K562 (cell line): ENCODE data around the gene MAN1B1. TPM values are rescaled to one million over a fixed set of nuclear protein-coding genes. Genes with fewer than 3 reads are reported as not detected.

Source experiments
- FOSL1 ChIP-seq: fragments of 200-800 bp; sonication (Bioruptor generic); conservative IDR thresholded peaks from 2 replicates; pipeline ENCODE4 v1.6.1; 2016; ENCODE audit warnings: missing genetic modification characterization, missing compliant biosample characterization
- NONO ChIP-seq, 2 experiments: fragments of 200-400 bp in 1 of 2; fragments of 450-650 bp in 1 of 2; formaldehyde crosslinking in 1 of 2; IDR thresholded peaks; 2 replicates each; pipeline ENCODE4 v1.6.1; 2017; ENCODE audit warnings: low read depth in 2 of 2, mild to moderate bottlenecking in 2 of 2, moderate library complexity in 2 of 2, low read length in 1 of 2
- OTX1 ChIP-seq: fragments of 450-650 bp; formaldehyde crosslinking; IDR thresholded peaks from 2 replicates; pipeline ENCODE4 v1.4.0; 2022; ENCODE audit warnings: mild to moderate bottlenecking
- PRMT5 ChIP-seq: sonication (generic); formaldehyde crosslinking; IDR thresholded peaks from 2 replicates; pipeline ENCODE4 v1.5.0; 2020; ENCODE audit warnings: missing genetic modification reagents
- SMARCE1 ChIP-seq: fragments of 450-650 bp; IDR thresholded peaks from 2 replicates; pipeline ENCODE4 v1.7.1; 2016; ENCODE audit warnings: mild to moderate bottlenecking
- SMC3 ChIP-seq: conservative IDR thresholded peaks from 2 replicates; pipeline ENCODE4 v1.6.1; 2011; ENCODE audit warnings: low read depth, low read length, improper control_type of control experiment; ENCODE audit not compliant: insufficient read depth
- SP1 ChIP-seq: sonication (generic); formaldehyde crosslinking; IDR thresholded peaks from 2 replicates; pipeline ENCODE4 v1.8.1; 2022; ENCODE audit warnings: mild to moderate bottlenecking, missing genetic modification reagents
- ZFX ChIP-seq: sonication (generic); formaldehyde crosslinking; IDR thresholded peaks from 2 replicates; pipeline ENCODE4 v1.8.0; 2022; ENCODE audit warnings: mild to moderate bottlenecking, missing genetic modification reagents, moderate library complexity
- polyA plus RNA-seq, 8 experiments: library from polyadenylated mRNA; depleted of rRNA in 4 of 8; stranded (reverse) in 5 of 8; unstranded in 3 of 8; fragments of >200 nt; fragmentation: Nextera tagmentation in 2 of 8; fragmentation: Illumina TruSeq in 1 of 8; extraction: Ambion mirVana in 2 of 8; extraction: Trizol in 1 of 8; gene quantifications; 2 replicates each; pipeline versions ENCODE4 v1.2.1 to v1.2.3, GENCODE V29; 2011 to 2014; ENCODE audit warnings: inconsistent platforms in 1 of 8, missing spikeins in 1 of 8
- total RNA-seq, 7 experiments: library from RNA; depleted of rRNA in 6 of 7; stranded (reverse); fragments of >200 nt in 6 of 7; fragmentation: Illumina TruSeq in 2 of 7; extraction: Trizol in 2 of 7; gene quantifications; 2 replicates each; pipeline versions ENCODE4 v1.2.1 to v1.2.3, GENCODE V29; 2011 to 2021; ENCODE audit warnings: low replicate concordance in 1 of 7
- TF ChIP-seq, protein P1 (sequence below), 3 experiments: IDR thresholded peaks in 2 of 3; conservative IDR thresholded peaks in 1 of 3; 2 replicates each; pipeline ENCODE4 v1.5.1; 2011 to 2012; ENCODE audit warnings: low read length in 3 of 3, mild to moderate bottlenecking in 3 of 3, control low read depth in 2 of 3, improper control_type of control experiment in 1 of 3, inconsistent platforms in 1 of 3, low read depth in 1 of 3, mixed read lengths in 1 of 3, moderate library complexity in 1 of 3; ENCODE audit not compliant: insufficient read depth in 2 of 3
- TF ChIP-seq, protein P2 (sequence below): sonication (generic); formaldehyde crosslinking; IDR thresholded peaks from 2 replicates; pipeline ENCODE4 v1.8.0; 2022; ENCODE audit warnings: missing genetic modification reagents, mild to moderate bottlenecking, borderline replicate concordance
- TF ChIP-seq, protein P3 (sequence below): sonication (generic); formaldehyde crosslinking; IDR thresholded peaks from 2 replicates; pipeline ENCODE4 v1.8.0; 2022; ENCODE audit warnings: mild to moderate bottlenecking, missing genetic modification reagents
- TF ChIP-seq, protein P4 (sequence below): fragments of 200-800 bp; sonication (Bioruptor generic); IDR thresholded peaks from 2 replicates; pipeline ENCODE4 v1.6.1; 2017; ENCODE audit warnings: missing genetic modification characterization, missing compliant biosample characterization

MAN1B1 gene
- total and polyA plus RNA-seq, 9 of the 15 experiments (the other 6 are each of a cell fraction or from before 2014, with no cell fraction given), result 0.55 to 36.6 (median 27.3) TPM

DNA sequence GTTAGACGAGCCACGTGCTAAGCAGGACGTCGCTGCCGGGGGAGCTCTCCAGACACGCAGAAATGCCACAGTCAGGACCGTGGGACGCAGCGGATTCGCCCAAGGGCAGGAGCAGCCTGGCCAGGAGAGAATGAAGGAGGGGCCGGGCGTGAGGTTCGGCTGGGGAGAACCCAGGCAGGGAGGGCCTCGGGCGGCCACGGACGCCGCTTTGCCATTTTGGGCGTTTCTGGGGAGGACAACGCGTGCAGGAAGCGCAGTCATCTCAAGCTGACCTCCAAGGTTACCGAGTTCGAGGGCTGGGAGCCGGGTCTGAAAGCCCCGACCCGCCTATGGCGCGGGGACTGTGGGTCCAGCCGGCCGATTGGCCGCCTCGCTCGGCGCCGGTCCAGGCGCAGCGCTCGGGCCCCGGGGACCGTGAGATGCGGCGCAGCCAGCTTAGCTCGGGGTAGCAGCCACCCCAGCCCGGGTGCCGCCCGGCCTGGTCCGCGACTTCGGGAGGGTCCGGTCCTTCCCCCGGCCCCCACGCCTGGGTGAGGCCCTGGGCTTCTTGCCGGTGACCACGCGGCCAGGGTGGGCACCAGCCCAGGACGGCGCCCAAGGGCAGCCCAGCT lies 760 bp upstream of the MAN1B1 start (continued):
- TF ChIP-seq, protein P1, sequence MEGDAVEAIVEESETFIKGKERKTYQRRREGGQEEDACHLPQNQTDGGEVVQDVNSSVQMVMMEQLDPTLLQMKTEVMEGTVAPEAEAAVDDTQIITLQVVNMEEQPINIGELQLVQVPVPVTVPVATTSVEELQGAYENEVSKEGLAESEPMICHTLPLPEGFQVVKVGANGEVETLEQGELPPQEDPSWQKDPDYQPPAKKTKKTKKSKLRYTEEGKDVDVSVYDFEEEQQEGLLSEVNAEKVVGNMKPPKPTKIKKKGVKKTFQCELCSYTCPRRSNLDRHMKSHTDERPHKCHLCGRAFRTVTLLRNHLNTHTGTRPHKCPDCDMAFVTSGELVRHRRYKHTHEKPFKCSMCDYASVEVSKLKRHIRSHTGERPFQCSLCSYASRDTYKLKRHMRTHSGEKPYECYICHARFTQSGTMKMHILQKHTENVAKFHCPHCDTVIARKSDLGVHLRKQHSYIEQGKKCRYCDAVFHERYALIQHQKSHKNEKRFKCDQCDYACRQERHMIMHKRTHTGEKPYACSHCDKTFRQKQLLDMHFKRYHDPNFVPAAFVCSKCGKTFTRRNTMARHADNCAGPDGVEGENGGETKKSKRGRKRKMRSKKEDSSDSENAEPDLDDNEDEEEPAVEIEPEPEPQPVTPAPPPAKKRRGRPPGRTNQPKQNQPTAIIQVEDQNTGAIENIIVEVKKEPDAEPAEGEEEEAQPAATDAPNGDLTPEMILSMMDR (IDR thresholded peaks at IDR 0.05 in 2 of 3, conservative IDR thresholded peaks at IDR 0.05 in 1 of 3; ENCODE audit: insufficient read depth in 2 of 3, low read depth in 1 of 3, low read length in 3 of 3), result no peak
- TF ChIP-seq SMC3 (no peak), SMARCE1 (no peak), SP1 (CRISPR knock-in tag) (no peak), FOSL1 (tag) (no peak), ZFX (CRISPR knock-in tag) (peak; percentile 64; the same call in 1 of the 2 replicates), NONO (IDR thresholded peaks at IDR 0.05; ENCODE audit: low read depth in 2 of 2, low read length in 1 of 2) (peak in 1 of 2 experiments; percentile 20; a peak in 1 of 4 replicates), OTX1 (CRISPR knock-in tag) (0 out of 2 replicates have a peak, but pooled peaks have one; percentile 21), PRMT5 (no peak)
- TF ChIP-seq, protein P2, sequence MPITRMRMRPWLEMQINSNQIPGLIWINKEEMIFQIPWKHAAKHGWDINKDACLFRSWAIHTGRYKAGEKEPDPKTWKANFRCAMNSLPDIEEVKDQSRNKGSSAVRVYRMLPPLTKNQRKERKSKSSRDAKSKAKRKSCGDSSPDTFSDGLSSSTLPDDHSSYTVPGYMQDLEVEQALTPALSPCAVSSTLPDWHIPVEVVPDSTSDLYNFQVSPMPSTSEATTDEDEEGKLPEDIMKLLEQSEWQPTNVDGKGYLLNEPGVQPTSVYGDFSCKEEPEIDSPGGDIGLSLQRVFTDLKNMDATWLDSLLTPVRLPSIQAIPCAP (CRISPR knock-in tag), result no peak
- TF ChIP-seq, protein P3, sequence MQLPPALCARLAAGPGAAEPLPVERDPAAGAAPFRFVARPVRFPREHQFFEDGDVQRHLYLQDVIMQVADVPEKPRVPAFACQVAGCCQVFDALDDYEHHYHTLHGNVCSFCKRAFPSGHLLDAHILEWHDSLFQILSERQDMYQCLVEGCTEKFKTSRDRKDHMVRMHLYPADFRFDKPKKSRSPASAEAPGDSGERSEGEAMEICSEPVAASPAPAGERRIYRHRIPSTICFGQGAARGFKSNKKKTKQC (CRISPR knock-in tag), result no peak
- TF ChIP-seq, protein P4, sequence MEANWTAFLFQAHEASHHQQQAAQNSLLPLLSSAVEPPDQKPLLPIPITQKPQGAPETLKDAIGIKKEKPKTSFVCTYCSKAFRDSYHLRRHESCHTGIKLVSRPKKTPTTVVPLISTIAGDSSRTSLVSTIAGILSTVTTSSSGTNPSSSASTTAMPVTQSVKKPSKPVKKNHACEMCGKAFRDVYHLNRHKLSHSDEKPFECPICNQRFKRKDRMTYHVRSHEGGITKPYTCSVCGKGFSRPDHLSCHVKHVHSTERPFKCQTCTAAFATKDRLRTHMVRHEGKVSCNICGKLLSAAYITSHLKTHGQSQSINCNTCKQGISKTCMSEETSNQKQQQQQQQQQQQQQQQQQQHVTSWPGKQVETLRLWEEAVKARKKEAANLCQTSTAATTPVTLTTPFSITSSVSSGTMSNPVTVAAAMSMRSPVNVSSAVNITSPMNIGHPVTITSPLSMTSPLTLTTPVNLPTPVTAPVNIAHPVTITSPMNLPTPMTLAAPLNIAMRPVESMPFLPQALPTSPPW (CRISPR knock-in tag), result 0 out of 2 replicates have a peak, but pooled peaks have one; percentile 19
